Central memory CD8-positive, alpha-beta T cell (primary cell): Measurements from ENCODE around the gene DSTYK.
A peak's percentile ranks its signal among the peaks of the same experiment; 100 is the strongest.

ENCODE experiments used
- ATAC-seq: fragments of 150-1000 bp; cut with Tn5 transposase; replicated peaks from 2 replicates; pipeline ENCODE4 v1.10.0; 2022; ENCODE audit warnings: mild to moderate bottlenecking, moderate FRiP score, moderate number of reproducible peaks; ENCODE audit not compliant: poor library complexity, severe bottlenecking; ENCODE audit errors: extremely low read depth
- DNase-seq, 2 donors: peaks; one replicate each; pipeline ENCODE4 v3.0.0; 2021; ENCODE audit warnings: low spot score in 2 of 2
- H3K27ac Mint-ChIP-seq: one replicate; pipeline ENCODE4 v1.8.0; 2022; ENCODE audit warnings: low read depth, mild to moderate bottlenecking, moderate library complexity, mixed read lengths
- H3K27me3 Mint-ChIP-seq: one replicate; pipeline ENCODE4 v1.8.0; 2022; ENCODE audit warnings: mixed read lengths
- H3K36me3 Mint-ChIP-seq: one replicate; pipeline ENCODE4 v1.8.0; 2022; ENCODE audit warnings: mild to moderate bottlenecking, moderate library complexity, mixed read lengths; ENCODE audit not compliant: insufficient read depth
- H3K4me1 Mint-ChIP-seq: one replicate; pipeline ENCODE4 v1.8.0; 2022; ENCODE audit warnings: mixed read lengths
- H3K4me3 Mint-ChIP-seq: one replicate; pipeline ENCODE4 v1.8.0; 2022; ENCODE audit warnings: mild to moderate bottlenecking, moderate library complexity, mixed read lengths
- H3K9me3 Mint-ChIP-seq: one replicate; pipeline ENCODE4 v1.8.0; 2022; ENCODE audit warnings: mixed read lengths

DSTYK gene

DNA sequence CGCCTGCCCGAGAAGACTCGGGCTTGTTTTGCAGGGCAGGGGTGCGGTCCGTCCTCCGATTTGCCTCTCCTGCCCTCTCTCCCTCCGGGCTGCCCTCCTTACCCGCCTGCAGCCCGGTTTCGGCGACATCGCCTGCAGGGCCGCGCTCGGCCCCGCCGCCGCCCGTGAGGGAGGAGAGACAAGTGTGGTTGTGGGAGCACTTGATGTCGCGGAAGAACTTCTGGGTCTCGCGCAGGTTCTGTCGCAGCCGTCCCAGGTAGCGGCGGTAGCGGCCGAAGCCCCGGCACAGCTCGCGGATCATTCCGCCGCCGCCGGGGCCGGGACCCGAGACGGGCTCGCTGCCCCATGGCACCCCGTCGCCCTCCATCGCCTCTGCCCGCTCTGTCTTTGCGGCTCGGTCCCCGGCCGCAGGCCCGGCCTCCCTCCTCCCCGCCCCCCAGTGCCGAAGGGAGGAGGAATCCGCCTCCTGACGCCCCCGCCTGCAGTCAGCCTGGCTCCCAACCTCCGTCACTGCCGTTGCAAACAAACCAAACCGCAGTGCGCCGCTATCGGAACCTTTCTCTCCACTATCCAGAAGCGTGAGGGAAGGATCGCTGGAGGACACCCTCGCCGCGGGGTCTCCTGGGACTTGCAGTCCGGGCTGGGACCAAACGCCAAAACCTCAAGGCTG is at the start of gene DSTYK:
TSS of gene DSTYK (minus strand) at position 534 of the 670 bp plus-strand sequence. CDS start at position 367, 167 bp downstream.
- Mint-ChIP-seq H3K36me3 (peaks cover 12% of the 10 kb centered on the region), H3K9me3 (no peaks in the 10 kb centered on the region), H3K27ac (peak within 1 kb of the TSS; percentile 96), H3K4me1 (peaks cover 28% of the 10 kb centered on the region), H3K4me3 (peak within 1 kb of the TSS; percentile 94), H3K27me3 (no peaks in the 10 kb centered on the region)
- ATAC-seq (peak; percentile 91), DNase-seq (peak; percentile 80 to 88)

GRCh38 chr1:205259998-205260397 is 48.5 kb upstream of the DSTYK start:
- Mint-ChIP-seq H3K27ac (no peak overlapping the region), H3K36me3 (no peaks in the 10 kb centered on the region), H3K4me3 (no peak overlapping the region), H3K4me1 (peaks cover 19% of the 10 kb centered on the region), H3K27me3 (no peaks in the 10 kb centered on the region), H3K9me3 (no peaks in the 10 kb centered on the region)
- DNase-seq = no peak
- no peak for ATAC-seq

DNA sequence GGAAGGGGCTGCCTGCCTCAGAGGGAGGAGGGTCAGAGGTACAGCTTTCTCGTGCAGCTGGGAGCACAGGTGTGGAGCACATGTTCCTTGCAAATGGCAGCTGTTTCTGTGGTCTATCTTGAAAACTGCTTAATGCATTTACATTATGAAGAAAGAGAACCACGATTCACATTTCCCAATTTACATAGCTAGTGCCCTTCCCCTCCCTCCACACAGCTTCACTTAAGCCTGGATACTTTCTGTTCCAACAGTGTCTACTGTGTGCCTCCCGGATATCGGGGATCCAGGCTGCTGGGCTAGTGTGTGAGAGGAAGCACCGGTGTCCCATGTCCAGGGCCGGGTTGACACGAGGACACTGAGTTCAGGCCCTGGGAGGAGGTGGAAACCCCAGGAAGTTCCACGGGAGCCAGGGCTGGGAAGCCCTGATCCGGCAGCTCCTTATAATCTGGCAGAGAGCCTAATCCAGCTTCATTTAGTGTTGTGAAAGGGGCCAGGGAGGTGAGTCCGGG is 47.9 kb upstream of the DSTYK start:
- H3K4me3 Mint-ChIP-seq = no peak overlapping the region

DNA sequence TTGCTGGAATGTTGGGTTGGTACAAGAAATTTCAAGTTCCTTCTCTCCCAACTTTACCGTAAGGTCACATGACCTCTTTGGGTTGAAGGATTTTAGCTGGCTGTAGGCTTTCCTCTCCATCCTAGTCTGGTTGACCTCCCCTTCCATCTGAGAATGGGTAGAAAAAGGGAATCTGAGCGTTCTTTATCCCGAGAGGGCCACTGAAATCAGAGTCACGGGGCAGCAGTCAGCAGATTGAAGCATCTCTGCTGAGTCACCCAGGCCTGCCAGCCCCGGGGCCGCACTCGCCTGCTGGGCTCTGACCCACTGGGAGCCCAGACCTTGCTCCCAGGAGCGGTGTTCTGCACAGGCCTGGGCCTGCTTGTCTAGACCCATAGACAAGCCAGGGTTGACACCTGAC is 47.2 kb upstream of the DSTYK start:
- Mint-ChIP-seq H3K27me3 (no peaks in the 10 kb centered on the region), H3K4me3 (no peak overlapping the region), H3K4me1 (peaks cover 19% of the 10 kb centered on the region), H3K36me3 (no peaks in the 10 kb centered on the region), H3K27ac (no peak overlapping the region), H3K9me3 (no peaks in the 10 kb centered on the region)
- ATAC-seq = no peak
- no peak for DNase-seq

More for the DNA sequence above, 47.9 kb upstream of the DSTYK start:
- H3K27ac Mint-ChIP-seq = no peak overlapping the region
- no peak for ATAC-seq
- no peaks in the 10 kb centered on the region for H3K36me3 Mint-ChIP-seq
- DNase-seq = no peak
- peaks cover 19% of the 10 kb centered on the region for H3K4me1 Mint-ChIP-seq
- no peaks in the 10 kb centered on the region for H3K9me3 Mint-ChIP-seq
- H3K27me3 Mint-ChIP-seq = no peaks in the 10 kb centered on the region

DNA sequence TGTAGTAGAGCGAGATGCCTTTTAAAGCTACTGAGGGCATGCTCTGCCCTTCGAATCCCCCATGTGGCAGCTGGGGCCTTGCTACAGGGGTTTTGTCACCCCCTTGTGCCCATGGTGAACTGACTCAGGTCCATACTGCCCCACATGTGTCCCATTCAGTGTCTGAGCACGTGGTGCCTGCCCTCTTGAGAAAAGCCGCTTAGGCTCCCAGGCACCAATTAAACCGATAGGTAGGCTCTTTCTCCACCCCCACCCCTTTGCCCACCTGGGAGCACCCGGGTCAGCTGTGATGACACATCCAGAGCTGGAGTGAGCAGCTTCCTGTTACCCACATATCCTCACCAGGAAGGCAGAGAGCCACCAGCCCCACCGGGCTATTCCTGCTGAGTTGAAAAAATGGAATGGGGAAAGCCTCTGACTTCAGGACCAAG is 46.8 kb upstream of the DSTYK start:
- no peaks in the 10 kb centered on the region for H3K9me3 Mint-ChIP-seq
- H3K27me3 Mint-ChIP-seq = no peaks in the 10 kb centered on the region
- H3K4me3 Mint-ChIP-seq = no peak overlapping the region
- H3K36me3 Mint-ChIP-seq = no peaks in the 10 kb centered on the region
- DNase-seq = no peak
- no peak overlapping the region for H3K27ac Mint-ChIP-seq
- peaks cover 19% of the 10 kb centered on the region for H3K4me1 Mint-ChIP-seq
- ATAC-seq = no peak

- H3K4me3 Mint-ChIP-seq = no peak overlapping the region
- no peaks in the 10 kb centered on the region for H3K27me3 Mint-ChIP-seq
- H3K27ac Mint-ChIP-seq = no peak overlapping the region
- peaks cover 15% of the 10 kb centered on the region for H3K4me1 Mint-ChIP-seq
- no peaks in the 10 kb centered on the region for H3K9me3 Mint-ChIP-seq
- no peak for ATAC-seq
- DNase-seq = no peak
- H3K36me3 Mint-ChIP-seq = no peaks in the 10 kb centered on the region
Observed at GRCh38 chr1:205257735-205258134, 46.2 kb upstream of the DSTYK start.

DNA sequence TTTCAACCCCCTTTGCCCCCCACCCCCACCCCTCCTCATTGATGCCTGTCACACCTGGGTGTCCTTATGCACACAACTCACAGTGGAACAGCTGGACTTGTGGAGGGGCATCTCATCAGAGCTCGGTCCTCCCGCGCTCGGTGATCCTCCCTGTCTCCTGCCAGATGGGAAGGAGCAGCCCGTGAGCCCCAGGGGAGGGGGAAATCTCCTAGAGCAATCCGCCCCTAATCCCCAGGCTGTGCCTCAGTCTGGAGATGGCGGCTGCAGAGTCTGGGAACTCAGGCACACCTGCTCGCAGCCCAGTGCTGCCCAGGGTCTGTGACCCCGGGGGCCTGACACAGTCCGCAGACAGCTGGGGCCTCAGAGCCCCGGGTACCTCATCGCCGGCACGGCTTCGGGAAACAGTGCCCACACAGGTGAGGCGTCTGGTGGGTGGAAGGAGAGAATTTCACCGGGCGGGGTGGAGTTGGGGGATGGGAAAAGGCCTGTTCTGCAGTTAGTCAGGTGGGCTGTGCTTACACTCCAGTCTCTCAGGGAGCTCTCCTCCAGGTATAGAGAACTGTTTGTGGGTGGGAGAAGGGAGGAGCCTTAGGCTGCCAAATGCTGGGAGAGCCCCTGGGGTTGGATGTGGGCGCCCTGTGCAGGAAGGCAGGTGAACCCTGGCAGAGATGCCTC is 45.6 kb upstream of the DSTYK start:
- ATAC-seq (no peak), DNase-seq (no peak)
- H3K36me3 Mint-ChIP-seq = no peaks in the 10 kb centered on the region
- H3K27ac Mint-ChIP-seq = no peak overlapping the region
- H3K4me1 Mint-ChIP-seq = peaks cover 12% of the 10 kb centered on the region
- no peak overlapping the region for H3K4me3 Mint-ChIP-seq
- H3K27me3 Mint-ChIP-seq = no peaks in the 10 kb centered on the region
- no peaks in the 10 kb centered on the region for H3K9me3 Mint-ChIP-seq

DNA sequence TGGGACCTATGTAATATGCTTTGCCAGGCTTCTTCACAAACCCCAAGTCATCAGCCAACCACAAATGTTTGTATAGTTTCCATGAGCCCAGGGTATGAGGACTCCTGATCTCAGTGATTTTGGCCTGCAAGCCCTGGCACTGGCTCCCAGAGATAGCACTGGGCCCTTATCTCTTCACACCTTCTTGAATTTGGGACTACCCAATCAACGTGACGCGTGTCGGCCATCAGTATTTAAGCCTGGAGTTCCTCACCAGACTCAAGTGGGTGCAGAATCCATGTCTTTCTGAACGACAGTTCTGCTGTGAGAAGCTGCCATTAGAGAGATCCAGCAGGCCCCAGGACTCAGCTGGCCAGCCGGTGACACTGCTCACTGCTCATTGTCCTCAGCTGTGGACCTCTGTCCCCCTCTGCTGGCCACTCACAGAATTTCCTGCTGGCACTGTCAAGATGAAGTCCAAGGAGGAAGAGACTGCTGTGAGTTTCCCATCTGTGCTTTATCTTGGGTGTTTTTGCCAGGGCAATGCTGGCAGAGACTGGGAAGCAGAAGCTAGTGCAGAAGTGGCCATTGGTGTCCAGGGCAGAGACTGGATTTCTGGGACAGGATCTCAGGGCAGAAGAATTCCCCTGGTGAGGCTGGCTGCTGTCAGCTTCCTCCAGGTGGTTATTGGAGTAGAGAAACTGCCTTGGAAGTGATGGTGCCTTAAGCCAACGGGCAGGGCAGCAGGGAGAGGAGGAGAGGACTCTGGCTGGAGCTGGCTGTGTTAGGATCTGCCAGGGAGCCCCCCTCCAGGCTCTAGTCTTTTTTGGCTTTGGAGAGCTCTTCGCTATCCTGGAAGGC is 44.7 kb upstream of the DSTYK start:
- Mint-ChIP-seq H3K27me3 (no peaks in the 10 kb centered on the region), H3K4me3 (no peak overlapping the region), H3K27ac (no peak overlapping the region), H3K4me1 (peaks cover 6% of the 10 kb centered on the region), H3K9me3 (no peaks in the 10 kb centered on the region), H3K36me3 (no peaks in the 10 kb centered on the region)
- DNase-seq = peak; percentile 68 to 81
- peak; percentile 80 for ATAC-seq

- H3K4me1 Mint-ChIP-seq = peaks cover 11% of the 10 kb centered on the region
- no peaks in the 10 kb centered on the region for H3K9me3 Mint-ChIP-seq
- H3K36me3 Mint-ChIP-seq = peaks cover 2% of the 10 kb centered on the region
- H3K27ac Mint-ChIP-seq = no peak overlapping the region
- DNase-seq = no peak
- H3K27me3 Mint-ChIP-seq = no peaks in the 10 kb centered on the region
- no peak for ATAC-seq
- no peak overlapping the region for H3K4me3 Mint-ChIP-seq
Observed at GRCh38 chr1:205251576-205251975, 40.1 kb upstream of the DSTYK start.

DNA sequence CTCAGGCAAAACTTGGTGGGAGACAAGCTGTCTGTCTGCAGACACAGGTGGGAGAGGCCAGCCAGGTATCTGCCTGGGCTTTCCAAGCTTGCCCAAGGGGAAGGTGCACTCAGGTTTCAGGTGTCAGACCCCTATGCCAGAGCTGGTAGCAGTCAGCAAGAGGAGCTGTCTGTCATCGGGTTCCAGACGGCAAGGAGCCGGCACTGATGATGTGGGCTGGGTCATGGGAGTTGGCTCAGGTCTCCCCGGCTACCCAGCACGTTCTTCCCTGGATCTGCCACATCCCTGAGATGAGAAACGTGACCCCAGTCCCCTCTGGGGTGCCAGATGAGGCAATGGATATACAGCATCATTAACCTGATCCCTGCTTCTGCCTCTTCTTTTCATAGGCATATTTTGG is 39.2 kb upstream of the DSTYK start:
- Mint-ChIP-seq H3K4me3 (no peak overlapping the region), H3K36me3 (peaks cover 2% of the 10 kb centered on the region), H3K27ac (no peak overlapping the region), H3K9me3 (no peaks in the 10 kb centered on the region), H3K27me3 (no peaks in the 10 kb centered on the region), H3K4me1 (peaks cover 13% of the 10 kb centered on the region)
- ATAC-seq (no peak), DNase-seq (no peak)

DNA sequence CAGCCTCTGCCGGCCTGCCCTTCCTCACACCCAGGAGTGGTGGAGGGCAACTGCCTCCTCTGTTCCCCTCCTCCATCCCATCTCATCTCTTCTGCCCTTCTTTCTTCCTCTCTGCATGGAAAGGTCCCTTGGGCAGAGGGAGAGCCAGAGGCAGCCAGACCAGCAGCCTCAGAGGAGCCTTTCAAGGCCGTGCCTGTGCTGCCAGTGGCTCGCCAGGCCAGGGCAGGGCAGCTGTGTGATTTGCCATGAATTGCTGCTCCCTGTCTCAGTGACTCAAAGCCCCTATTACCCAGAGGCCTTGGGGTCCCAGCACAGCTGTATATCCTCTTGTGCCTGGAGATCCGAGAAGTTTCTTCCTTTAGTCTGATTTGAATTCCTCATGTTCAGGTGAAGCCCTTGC is 38.1 kb upstream of the DSTYK start:
- Mint-ChIP-seq H3K4me1 (peaks cover 13% of the 10 kb centered on the region), H3K4me3 (no peak overlapping the region), H3K9me3 (no peaks in the 10 kb centered on the region), H3K36me3 (peaks cover 2% of the 10 kb centered on the region), H3K27me3 (no peaks in the 10 kb centered on the region), H3K27ac (no peak overlapping the region)
- ATAC-seq (no peak), DNase-seq (no peak)

GRCh38 chr1:205248793-205249601 is 37.5 kb upstream of the DSTYK start:
- H3K36me3 Mint-ChIP-seq = peaks cover 2% of the 10 kb centered on the region
- no peak for DNase-seq

More at GRCh38 chr1:205248793-205249601, 37.5 kb upstream of the DSTYK start:
- peaks cover 13% of the 10 kb centered on the region for H3K4me1 Mint-ChIP-seq
- H3K27ac Mint-ChIP-seq = no peak overlapping the region
- no peak for ATAC-seq
- no peaks in the 10 kb centered on the region for H3K9me3 Mint-ChIP-seq
- H3K27me3 Mint-ChIP-seq = no peaks in the 10 kb centered on the region
- no peak overlapping the region for H3K4me3 Mint-ChIP-seq
